ENCODE measurements around the gene CNOT10. TPM values are rescaled to one million over a fixed set of nuclear protein-coding genes. Genes with fewer than 3 reads are reported as not detected.

The CNOT10 gene
- total RNA-seq, 1 experiment from 2014 or later, result 46.2 TPM

GRCh38 chr3:32757618-32758374 is 72.8 kb downstream of the CNOT10 start:
- H3K4me2 ChIP-seq (ENCODE audit: low read length), result no peak overlapping the region
- 0 out of 2 replicates have a peak, but pooled peaks cover 4% of the 10 kb centered on the region for H4K20me1 ChIP-seq (ENCODE audit: low read length)
- no peak overlapping the region for H2AFZ ChIP-seq (ENCODE audit: low read length)
- intact Hi-C loops (cut with micrococcal nuclease), result no loop called here
- no peaks in the 10 kb centered on the region for H3K9me2 ChIP-seq (replicated peaks; ENCODE audit: low read length)
- no peaks in the 10 kb centered on the region for H3K9me3 ChIP-seq (ENCODE audit: low read length)
- no peak for ATAC-seq
- no TSS peak for BruUV-seq (replicated peaks)
- H3K4me3 ChIP-seq (ENCODE audit: low read length), result no peak overlapping the region
- ChIA-PET POLR2A (ENCODE audit: unreplicated experiment) (no interaction called here), CTCF (no interaction called here)
- H3K4me1 ChIP-seq (ENCODE audit: insufficient read depth, low read length), result 0 out of 2 replicates have a peak, but pooled peaks cover 6% of the 10 kb centered on the region
- TF ChIP-seq EZH2 (IDR thresholded peaks at IDR 0.05; ENCODE audit: low read length, unreplicated experiment) (no peak), EZH2phosphoT487 (IDR thresholded peaks at IDR 0.05; ENCODE audit: borderline replicate concordance, low read length) (no peak)
- TF ChIP-seq, protein P1, sequence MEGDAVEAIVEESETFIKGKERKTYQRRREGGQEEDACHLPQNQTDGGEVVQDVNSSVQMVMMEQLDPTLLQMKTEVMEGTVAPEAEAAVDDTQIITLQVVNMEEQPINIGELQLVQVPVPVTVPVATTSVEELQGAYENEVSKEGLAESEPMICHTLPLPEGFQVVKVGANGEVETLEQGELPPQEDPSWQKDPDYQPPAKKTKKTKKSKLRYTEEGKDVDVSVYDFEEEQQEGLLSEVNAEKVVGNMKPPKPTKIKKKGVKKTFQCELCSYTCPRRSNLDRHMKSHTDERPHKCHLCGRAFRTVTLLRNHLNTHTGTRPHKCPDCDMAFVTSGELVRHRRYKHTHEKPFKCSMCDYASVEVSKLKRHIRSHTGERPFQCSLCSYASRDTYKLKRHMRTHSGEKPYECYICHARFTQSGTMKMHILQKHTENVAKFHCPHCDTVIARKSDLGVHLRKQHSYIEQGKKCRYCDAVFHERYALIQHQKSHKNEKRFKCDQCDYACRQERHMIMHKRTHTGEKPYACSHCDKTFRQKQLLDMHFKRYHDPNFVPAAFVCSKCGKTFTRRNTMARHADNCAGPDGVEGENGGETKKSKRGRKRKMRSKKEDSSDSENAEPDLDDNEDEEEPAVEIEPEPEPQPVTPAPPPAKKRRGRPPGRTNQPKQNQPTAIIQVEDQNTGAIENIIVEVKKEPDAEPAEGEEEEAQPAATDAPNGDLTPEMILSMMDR (conservative IDR thresholded peaks at IDR 0.05; ENCODE audit: low read depth, low read length), result no peak
- no peak overlapping the region for H3K9ac ChIP-seq (ENCODE audit: low read length)
- no peaks in the 10 kb centered on the region for H3F3A ChIP-seq (ENCODE audit: low read length, unreplicated experiment)
- H3K36me3 ChIP-seq (ENCODE audit: low read depth, low read length), result 0 out of 2 replicates have a peak, but pooled peaks cover 4% of the 10 kb centered on the region
- no peak overlapping the region for H3K27ac ChIP-seq (ENCODE audit: low read length)
- no peaks in the 10 kb centered on the region for H3K27me3 ChIP-seq (ENCODE audit: low read length)
- no peaks in the 10 kb centered on the region for H3K79me2 ChIP-seq (ENCODE audit: low read length)
- no peak for DNase-seq

- ChIA-PET POLR2A (ENCODE audit: unreplicated experiment) (no interaction called here), CTCF (no interaction called here)
- DNase-seq (peak; percentile 15), ATAC-seq (peak; percentile 62)
- Histone ChIP-seq H3F3A (ENCODE audit: low read length, unreplicated experiment) (no peaks in the 10 kb centered on the region), H3K9ac (ENCODE audit: low read length) (no peak overlapping the region), H3K27me3 (ENCODE audit: low read length) (no peaks in the 10 kb centered on the region), H3K4me3 (ENCODE audit: low read length) (no peak overlapping the region), H4K20me1 (ENCODE audit: low read length) (0 out of 2 replicates have a peak, but pooled peaks cover 4% of the 10 kb centered on the region), H3K27ac (ENCODE audit: low read length) (no peak overlapping the region), H3K9me3 (ENCODE audit: low read length) (no peaks in the 10 kb centered on the region), H3K4me2 (ENCODE audit: low read length) (no peak overlapping the region), H3K9me2 (replicated peaks; ENCODE audit: low read length) (no peaks in the 10 kb centered on the region), H3K36me3 (ENCODE audit: low read depth, low read length) (0 out of 2 replicates have a peak, but pooled peaks cover 4% of the 10 kb centered on the region), H3K79me2 (ENCODE audit: low read length) (no peaks in the 10 kb centered on the region), H2AFZ (ENCODE audit: low read length) (no peak overlapping the region), H3K4me1 (ENCODE audit: insufficient read depth, low read length) (0 out of 2 replicates have a peak, but pooled peaks cover 6% of the 10 kb centered on the region)
- intact Hi-C loops (cut with micrococcal nuclease), result no loop called here
- no peak for TF ChIP-seq EZH2phosphoT487 (IDR thresholded peaks at IDR 0.05; ENCODE audit: borderline replicate concordance, low read length)
- TF ChIP-seq, protein P1 (conservative IDR thresholded peaks at IDR 0.05; ENCODE audit: low read depth, low read length), result no peak
- no peak for TF ChIP-seq EZH2 (IDR thresholded peaks at IDR 0.05; ENCODE audit: low read length, unreplicated experiment)
- BruUV-seq (replicated peaks), result no TSS peak
These were observed 73.4 kb downstream of the CNOT10 start for GRCh38 chr3:32758375-32758753.

- Histone ChIP-seq H3K4me1 (ENCODE audit: insufficient read depth, low read length) (0 out of 2 replicates have a peak, but pooled peaks cover 6% of the 10 kb centered on the region), H3K36me3 (ENCODE audit: low read depth, low read length) (peaks cover 4% of the 10 kb centered on the region; the same call in 1 of the 2 replicates), H3K79me2 (ENCODE audit: low read length) (no peaks in the 10 kb centered on the region), H3K27me3 (ENCODE audit: low read length) (no peaks in the 10 kb centered on the region), H2AFZ (ENCODE audit: low read length) (no peak overlapping the region), H3K27ac (ENCODE audit: low read length) (no peak overlapping the region), H3K4me3 (ENCODE audit: low read length) (no peak overlapping the region), H4K20me1 (ENCODE audit: low read length) (0 out of 2 replicates have a peak, but pooled peaks cover 4% of the 10 kb centered on the region), H3K4me2 (ENCODE audit: low read length) (no peak overlapping the region), H3K9me3 (ENCODE audit: low read length) (no peaks in the 10 kb centered on the region), H3F3A (ENCODE audit: low read length, unreplicated experiment) (no peaks in the 10 kb centered on the region), H3K9ac (ENCODE audit: low read length) (no peak overlapping the region), H3K9me2 (replicated peaks; ENCODE audit: low read length) (no peaks in the 10 kb centered on the region)
- intact Hi-C loops (cut with micrococcal nuclease), result no loop called here
- ChIA-PET CTCF (no interaction called here), POLR2A (ENCODE audit: unreplicated experiment) (no interaction called here)
- DNase-seq (no peak), ATAC-seq (no peak)
- TF ChIP-seq EZH2phosphoT487 (IDR thresholded peaks at IDR 0.05; ENCODE audit: borderline replicate concordance, low read length) (no peak), EZH2 (IDR thresholded peaks at IDR 0.05; ENCODE audit: low read length, unreplicated experiment) (no peak)
- TF ChIP-seq, protein P1 (conservative IDR thresholded peaks at IDR 0.05; ENCODE audit: low read depth, low read length), result no peak
- no TSS peak for BruUV-seq (replicated peaks)
These were observed 74.4 kb downstream of the CNOT10 start for GRCh38 chr3:32759342-32759741.
